Lower leg skin (tissue), 3 donors: Measurements from ENCODE around the gene RUNX3.

Source experiments
- POLR2A ChIP-seq, 2 donors: fragments of 450-650 bp; IDR thresholded peaks; one replicate each; pipeline ENCODE4 v1.6.1; 2016 to 2017; ENCODE audit warnings: antibody characterized with exemption in 2 of 2, mild to moderate bottlenecking in 1 of 2, moderate library complexity in 1 of 2
- TF ChIP-seq, protein P1 (sequence below), 3 donors: fragments of 450-650 bp; IDR thresholded peaks; one replicate each; pipeline ENCODE4 v1.5.1; 2016; ENCODE audit warnings: antibody characterized with exemption in 3 of 3, mild to moderate bottlenecking in 3 of 3, moderate library complexity in 2 of 3

DNA sequence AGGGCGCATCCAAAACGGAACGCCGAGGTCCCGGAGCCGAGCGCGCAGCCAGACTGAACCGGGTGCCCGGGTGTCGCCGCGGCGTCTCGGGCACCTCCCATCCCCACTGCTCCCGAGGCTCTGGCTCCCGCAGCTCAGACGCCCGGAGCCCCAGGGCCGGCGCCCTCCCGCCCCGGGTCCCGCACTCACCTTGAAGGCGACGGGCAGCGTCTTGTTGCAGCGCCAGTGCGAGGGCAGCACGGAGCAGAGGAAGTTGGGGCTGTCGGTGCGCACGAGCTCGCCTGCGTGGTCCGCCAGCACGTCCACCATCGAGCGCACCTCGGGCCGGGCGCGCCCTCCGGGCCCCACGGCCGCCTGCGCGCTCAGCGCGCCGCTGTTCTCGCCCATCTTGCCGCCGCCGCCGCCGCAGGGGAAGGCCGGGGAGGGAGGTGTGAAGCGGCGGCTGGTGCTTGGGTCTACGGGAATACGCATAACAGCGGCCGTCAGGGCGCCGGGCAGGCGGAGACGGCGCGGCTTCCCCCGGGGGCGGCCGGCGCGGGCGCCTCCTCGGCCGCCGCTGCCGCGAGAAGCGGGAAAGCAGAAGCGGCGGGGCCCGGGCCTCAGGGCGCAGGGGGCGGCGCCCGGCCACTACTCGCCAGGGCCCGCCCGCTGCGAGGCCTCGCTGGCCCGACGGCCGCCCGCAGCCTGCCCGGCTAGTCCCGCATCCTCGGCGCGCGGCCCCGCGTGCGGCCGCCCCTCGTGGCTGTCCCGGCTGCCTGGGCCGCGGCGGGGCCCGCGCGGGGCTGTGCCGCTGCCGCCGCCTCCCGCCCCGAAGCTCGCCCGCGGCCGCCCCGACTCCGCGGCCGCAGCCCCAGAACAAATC is 447 bp downstream of the RUNX3 start:
- TF ChIP-seq, protein P1, sequence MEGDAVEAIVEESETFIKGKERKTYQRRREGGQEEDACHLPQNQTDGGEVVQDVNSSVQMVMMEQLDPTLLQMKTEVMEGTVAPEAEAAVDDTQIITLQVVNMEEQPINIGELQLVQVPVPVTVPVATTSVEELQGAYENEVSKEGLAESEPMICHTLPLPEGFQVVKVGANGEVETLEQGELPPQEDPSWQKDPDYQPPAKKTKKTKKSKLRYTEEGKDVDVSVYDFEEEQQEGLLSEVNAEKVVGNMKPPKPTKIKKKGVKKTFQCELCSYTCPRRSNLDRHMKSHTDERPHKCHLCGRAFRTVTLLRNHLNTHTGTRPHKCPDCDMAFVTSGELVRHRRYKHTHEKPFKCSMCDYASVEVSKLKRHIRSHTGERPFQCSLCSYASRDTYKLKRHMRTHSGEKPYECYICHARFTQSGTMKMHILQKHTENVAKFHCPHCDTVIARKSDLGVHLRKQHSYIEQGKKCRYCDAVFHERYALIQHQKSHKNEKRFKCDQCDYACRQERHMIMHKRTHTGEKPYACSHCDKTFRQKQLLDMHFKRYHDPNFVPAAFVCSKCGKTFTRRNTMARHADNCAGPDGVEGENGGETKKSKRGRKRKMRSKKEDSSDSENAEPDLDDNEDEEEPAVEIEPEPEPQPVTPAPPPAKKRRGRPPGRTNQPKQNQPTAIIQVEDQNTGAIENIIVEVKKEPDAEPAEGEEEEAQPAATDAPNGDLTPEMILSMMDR (IDR thresholded peaks at IDR 0.05): no peak
- TF ChIP-seq POLR2A (IDR thresholded peaks at IDR 0.05): no peak
